Measurements from ENCODE around the gene COL26A1.
"Not testable (repeated sequence)": the region's sequence is repeated elsewhere in the genome, so short reads cannot be mapped to it uniquely, and the experiment has no call there.

The COL26A1 gene

DNA sequence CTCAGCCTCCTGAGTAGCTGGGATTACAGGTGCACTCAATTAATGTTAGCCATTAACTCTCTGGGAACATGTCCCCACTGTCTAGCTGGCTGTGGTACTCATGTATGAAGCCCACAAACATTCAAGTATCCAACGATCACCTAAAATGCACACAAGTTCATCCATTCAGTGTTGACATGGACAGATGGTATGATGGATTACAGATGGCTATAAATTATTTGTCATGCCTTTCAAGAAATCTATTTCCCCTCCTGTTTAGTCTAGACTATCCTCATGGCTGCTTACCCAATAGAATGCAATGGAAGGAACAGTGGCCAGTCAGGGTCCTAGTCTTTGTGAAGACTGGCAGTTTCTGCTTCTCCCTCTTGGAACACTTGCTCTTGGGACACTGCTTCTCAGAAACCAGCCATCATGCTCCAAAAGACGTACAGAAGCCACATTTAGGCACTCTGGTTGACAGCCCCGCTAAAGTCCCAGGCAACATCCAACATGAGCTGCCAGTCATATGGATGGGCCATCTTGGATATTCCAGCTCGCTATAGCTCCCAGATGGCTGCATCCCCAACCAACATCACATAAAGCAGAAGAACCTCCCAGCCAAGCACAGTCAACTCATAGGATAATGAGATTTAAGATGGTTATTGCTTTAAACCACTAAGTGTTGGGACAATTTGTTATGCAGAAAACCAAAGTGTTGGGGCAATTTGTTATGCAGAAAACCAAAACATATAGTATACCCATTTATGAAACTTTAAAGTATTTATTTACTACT lies 233.3 kb downstream of the COL26A1 start:
- DNase-seq (ENCODE audit: low read depth in 2 of 2) = no peak

GRCh38 chr7:101596898-101597297 lies 234.2 kb downstream of the COL26A1 start:
- no peak for DNase-seq (ENCODE audit: low read depth in 2 of 2)

DNA sequence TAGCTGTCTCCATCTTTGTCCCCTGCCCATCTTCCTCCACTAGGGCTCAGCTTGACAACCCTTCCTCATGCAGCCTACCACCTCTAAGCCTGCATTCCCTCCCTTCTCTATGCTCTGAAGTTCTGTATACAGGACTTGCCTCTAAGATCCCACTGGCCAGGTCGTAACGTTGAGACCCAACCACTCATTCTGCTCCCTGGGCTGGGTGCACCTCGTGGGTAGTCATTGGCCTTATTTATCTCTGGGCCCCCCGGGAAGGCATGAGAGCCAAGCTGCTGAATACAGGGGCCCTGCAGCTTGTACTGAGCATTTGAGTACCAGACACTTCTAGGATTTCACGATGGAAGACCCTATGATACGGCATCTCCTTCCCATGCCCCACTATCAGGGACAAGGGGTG lies 235.3 kb downstream of the COL26A1 start:
- DNase-seq (ENCODE audit: low read depth in 2 of 2) = no peak

DNA sequence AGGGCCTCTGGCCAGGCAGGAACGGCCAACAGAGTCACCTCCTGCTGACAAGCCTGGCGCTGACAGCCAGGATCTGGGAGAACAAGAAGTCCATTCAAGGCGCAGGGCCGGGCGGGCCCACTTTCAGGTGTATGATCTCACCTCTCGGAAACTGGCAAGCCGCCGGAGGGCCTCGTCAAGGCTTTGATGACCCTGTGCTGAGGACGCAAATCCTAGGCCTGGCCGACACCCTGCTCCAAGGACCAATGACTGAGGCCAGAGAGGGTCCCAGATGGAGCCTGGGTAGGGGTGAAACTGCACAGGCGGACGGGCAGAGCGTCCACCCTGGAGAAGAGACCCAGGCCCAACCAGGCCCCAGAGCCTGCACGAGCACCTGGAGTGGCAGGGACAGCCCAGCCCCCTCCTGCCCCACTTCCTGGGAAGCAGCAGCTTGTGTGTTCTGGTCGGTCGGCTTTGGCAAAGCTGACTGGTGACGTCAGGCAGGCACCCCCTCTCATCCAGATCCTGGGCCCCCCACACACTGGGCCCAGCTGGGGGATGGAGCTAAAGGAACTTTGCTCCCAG lies 235.8 kb downstream of the COL26A1 start:
- no peak for DNase-seq (ENCODE audit: low read depth in 2 of 2)

DNA sequence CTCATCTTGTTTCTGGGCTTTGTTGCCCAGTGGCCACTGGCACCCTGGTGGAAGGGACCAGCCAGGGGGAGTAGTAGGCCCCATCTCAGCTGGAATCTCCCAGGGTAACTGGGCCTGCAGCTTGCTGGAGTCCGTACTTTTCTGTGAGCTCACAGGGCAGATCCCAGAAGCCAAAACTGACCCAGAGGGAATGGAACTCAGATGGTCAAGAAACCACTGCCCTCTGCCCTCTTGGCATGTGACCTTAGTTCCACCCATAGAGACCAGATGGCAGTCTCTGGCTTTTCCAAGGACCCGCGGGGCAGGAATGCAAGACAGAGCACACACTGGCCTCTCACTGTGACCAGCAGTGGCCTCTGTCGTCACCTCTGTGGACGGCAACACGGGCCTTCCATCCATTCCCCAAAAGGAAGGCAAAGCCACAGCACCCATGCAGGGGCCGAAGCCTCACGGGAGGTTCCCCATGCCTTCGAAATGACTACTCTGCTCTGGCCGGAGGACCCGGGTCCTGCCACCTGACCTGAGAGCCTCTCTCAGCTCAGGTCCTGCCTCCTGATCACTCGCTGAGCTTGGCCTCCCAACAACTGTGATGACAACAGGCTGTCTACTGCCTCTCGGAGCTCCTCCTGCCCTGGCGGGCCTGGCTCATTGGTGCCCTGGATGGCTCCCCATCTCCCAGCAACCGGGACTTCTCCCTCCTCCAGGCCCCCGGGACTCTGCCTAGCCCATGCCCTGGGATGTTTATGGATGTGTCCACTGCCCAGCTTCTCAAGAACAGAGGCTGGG lies 236.5 kb downstream of the COL26A1 start:
- DNase-seq (ENCODE audit: low read depth in 2 of 2) = no peak

GRCh38 chr7:101599787-101600186 lies 237.1 kb downstream of the COL26A1 start:
- DNase-seq (ENCODE audit: low read depth in 2 of 2) = no peak

GRCh38 chr7:101602082-101602481 lies 239.4 kb downstream of the COL26A1 start:
- no peak for DNase-seq (ENCODE audit: low read depth in 2 of 2)

DNA sequence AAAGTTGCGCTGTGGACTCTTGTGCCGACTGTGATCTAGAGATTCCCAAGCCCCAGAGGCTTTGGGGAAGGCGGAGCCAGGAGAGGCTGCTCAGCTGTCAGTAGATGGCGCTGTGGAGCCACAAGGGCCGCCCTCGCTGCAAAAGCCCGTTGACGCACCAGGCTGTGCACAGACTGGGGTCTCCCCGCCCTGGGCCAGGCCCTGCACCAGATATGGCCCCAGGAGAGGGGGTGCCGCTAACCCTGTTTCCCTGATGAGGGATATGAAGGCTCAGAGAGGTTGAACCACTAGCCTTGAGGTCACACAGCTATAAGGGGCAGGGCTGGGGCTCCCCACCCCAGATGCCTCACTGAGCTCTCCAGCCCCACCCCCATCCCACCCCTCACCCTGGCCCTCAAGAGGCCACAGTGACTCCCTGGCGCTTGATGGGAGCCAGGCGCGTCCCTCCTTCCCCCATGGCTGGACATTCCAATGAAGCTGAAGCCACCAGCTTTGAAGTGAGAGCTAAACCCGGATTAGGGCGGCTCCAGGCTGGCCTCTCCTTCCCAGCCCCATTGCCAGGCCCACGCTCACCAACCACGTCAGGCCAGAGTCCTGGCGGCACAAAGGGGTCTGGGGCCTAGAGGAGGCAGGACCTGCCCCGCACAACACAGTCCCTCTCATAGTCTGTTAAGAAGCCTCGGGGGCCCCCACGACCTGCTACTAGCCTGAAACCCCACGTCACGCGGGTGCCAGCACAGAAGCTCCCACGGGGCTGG lies 240.0 kb downstream of the COL26A1 start:
- DNase-seq (ENCODE audit: low read depth in 2 of 2) = peak; percentile 54 to 66

- no peak for DNase-seq (ENCODE audit: low read depth in 2 of 2)
Measured at GRCh38 chr7:101604331-101604933, 241.8 kb downstream of the COL26A1 start.

DNA sequence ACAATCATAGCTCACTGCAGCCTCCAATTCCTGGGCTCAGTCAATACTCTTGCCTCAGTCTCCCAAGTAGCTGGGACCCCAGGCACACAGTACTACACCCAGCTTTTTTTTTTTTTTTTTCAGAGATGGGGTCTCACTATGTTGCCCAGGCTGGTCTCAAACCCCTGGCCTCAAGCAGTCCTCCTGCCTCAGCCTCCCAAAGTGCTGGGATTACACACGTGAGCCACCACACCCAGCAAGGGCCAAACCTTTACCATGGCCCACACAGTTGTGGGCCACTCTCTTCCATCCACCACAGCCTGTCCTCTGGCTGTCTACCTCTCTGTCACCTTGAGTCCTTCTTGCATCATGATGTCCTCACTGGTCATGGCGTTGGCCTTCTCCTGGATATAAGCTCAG lies 242.3 kb downstream of the COL26A1 start:
- DNase-seq (ENCODE audit: low read depth in 2 of 2) = not testable (repeated sequence)

GRCh38 chr7:101605611-101606497 lies 243.2 kb downstream of the COL26A1 start:
- DNase-seq (ENCODE audit: low read depth in 2 of 2) = no peak

GRCh38 chr7:101606498-101606923 lies 243.8 kb downstream of the COL26A1 start:
- DNase-seq (ENCODE audit: low read depth in 2 of 2) = no peak

Measured in stimulated activated CD8-positive, alpha-beta memory T cell treated with anti-CD3 and anti-CD28 coated beads, Interleukin-2, amount 100 ng/mL, for 48 hours (primary cell).